Measurements from ENCODE around the gene RIN3. TPM values are rescaled to one million over a fixed set of nuclear protein-coding genes. Genes with fewer than 3 reads are reported as not detected.

The RIN3 gene
- total RNA-seq, 4 donors from 2014 or later, result 2.1 to 10.4 (median 7.2) TPM

DNA sequence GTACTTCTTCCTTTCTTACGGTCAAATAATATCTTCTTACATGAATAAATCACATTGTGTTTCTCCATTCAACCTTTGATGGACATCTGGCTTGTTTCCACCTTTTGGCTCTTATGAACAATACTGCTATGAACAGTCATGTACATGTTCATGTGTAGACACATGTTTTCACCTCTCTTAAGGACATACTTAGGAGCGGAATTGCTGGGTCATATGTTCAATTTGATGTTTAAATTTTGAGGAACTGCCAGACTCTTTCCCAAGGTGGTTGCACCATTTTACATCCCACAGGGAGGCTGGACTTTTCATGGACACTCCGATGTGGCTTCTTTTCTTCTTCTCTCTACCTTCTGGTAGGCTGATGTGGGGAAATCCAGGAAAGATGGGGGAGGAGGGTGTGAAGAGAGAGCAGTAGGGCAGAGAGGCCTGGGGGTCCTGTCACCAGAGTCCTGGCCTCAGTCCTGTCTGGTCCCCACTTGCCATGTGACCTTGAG lies 218.1 kb downstream of the RIN3 start:
- WGBS, result 99% methylated on average over 3 of the region's 3 CpGs
- no peak overlapping the region for H3K27ac ChIP-seq
- H3K27me3 ChIP-seq, result no peaks in the 10 kb centered on the region
- TF ChIP-seq POLR2A (IDR thresholded peaks at IDR 0.05) (no peak), POLR2AphosphoS5 (IDR thresholded peaks at IDR 0.05) (no peak), EP300 (IDR thresholded peaks at IDR 0.05) (no peak)
- TF ChIP-seq, protein P1, sequence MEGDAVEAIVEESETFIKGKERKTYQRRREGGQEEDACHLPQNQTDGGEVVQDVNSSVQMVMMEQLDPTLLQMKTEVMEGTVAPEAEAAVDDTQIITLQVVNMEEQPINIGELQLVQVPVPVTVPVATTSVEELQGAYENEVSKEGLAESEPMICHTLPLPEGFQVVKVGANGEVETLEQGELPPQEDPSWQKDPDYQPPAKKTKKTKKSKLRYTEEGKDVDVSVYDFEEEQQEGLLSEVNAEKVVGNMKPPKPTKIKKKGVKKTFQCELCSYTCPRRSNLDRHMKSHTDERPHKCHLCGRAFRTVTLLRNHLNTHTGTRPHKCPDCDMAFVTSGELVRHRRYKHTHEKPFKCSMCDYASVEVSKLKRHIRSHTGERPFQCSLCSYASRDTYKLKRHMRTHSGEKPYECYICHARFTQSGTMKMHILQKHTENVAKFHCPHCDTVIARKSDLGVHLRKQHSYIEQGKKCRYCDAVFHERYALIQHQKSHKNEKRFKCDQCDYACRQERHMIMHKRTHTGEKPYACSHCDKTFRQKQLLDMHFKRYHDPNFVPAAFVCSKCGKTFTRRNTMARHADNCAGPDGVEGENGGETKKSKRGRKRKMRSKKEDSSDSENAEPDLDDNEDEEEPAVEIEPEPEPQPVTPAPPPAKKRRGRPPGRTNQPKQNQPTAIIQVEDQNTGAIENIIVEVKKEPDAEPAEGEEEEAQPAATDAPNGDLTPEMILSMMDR (IDR thresholded peaks at IDR 0.05), result no peak
- peaks cover 22% of the 10 kb centered on the region for H3K36me3 ChIP-seq
- no peak for DNase-seq (ENCODE audit: low spot score in 2 of 2)
- no peaks in the 10 kb centered on the region for H3K9me3 ChIP-seq
- H3K4me1 ChIP-seq, result peaks cover under 1% of the 10 kb centered on the region
- H3K4me3 ChIP-seq, result no peak overlapping the region

- Histone ChIP-seq H3K4me3 (no peak overlapping the region), H3K27me3 (no peaks in the 10 kb centered on the region), H3K36me3 (peaks cover 22% of the 10 kb centered on the region), H3K27ac (no peak overlapping the region), H3K4me1 (no peaks in the 10 kb centered on the region), H3K9me3 (no peaks in the 10 kb centered on the region)
- TF ChIP-seq, protein P1 (IDR thresholded peaks at IDR 0.05), result no peak
- TF ChIP-seq EP300 (IDR thresholded peaks at IDR 0.05) (no peak), POLR2AphosphoS5 (IDR thresholded peaks at IDR 0.05) (no peak), POLR2A (IDR thresholded peaks at IDR 0.05) (no peak)
- DNase-seq (ENCODE audit: low spot score in 2 of 2), result no peak
- WGBS, result 91% methylated on average over 4 of the region's 4 CpGs
Measured at GRCh38 chr14:92733007-92733406, 219.4 kb downstream of the RIN3 start.

- no peak overlapping the region for H3K27ac ChIP-seq
- H3K27me3 ChIP-seq, result no peaks in the 10 kb centered on the region
- H3K36me3 ChIP-seq, result peaks cover 22% of the 10 kb centered on the region
- DNase-seq (ENCODE audit: low spot score in 2 of 2), result no peak
- no peaks in the 10 kb centered on the region for H3K4me1 ChIP-seq
- no peak for TF ChIP-seq POLR2AphosphoS5 (IDR thresholded peaks at IDR 0.05)
- no peak for TF ChIP-seq POLR2A (IDR thresholded peaks at IDR 0.05)
- no peak for TF ChIP-seq EP300 (IDR thresholded peaks at IDR 0.05)
- no peaks in the 10 kb centered on the region for H3K9me3 ChIP-seq
- 96% methylated on average over 7 of the region's 7 CpGs for WGBS
- H3K4me3 ChIP-seq, result no peak overlapping the region
Measured at GRCh38 chr14:92734618-92735017, 221.0 kb downstream of the RIN3 start.

DNA sequence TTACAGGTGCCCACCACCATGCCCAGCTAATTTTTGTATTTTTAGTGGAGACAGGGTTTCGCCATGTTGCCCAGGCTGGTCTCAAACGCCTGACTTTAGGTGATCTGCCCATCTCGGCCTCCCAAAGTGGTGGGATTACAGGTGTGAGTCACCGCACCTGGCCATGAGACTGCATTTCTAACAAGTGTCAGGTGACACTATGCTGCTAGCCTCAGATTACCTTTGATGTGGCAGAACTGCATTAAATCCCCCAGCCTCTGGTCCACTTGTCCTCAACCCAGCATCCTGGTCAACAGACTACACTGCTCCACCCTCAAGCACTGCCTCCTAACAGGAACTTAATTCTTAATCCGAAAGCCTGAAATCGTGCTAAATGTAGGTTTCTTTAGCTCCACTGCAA lies 221.8 kb downstream of the RIN3 start:
- no peak overlapping the region for H3K4me3 ChIP-seq
- H3K27me3 ChIP-seq, result no peaks in the 10 kb centered on the region
- no peak overlapping the region for H3K27ac ChIP-seq
- peaks cover 22% of the 10 kb centered on the region for H3K36me3 ChIP-seq
- H3K9me3 ChIP-seq, result no peaks in the 10 kb centered on the region
- WGBS, result 95% methylated on average over 6 of the region's 6 CpGs
- TF ChIP-seq POLR2A (IDR thresholded peaks at IDR 0.05) (no peak), POLR2AphosphoS5 (IDR thresholded peaks at IDR 0.05) (no peak), EP300 (IDR thresholded peaks at IDR 0.05) (no peak)
- TF ChIP-seq, protein P1 (IDR thresholded peaks at IDR 0.05), result no peak
- no peaks in the 10 kb centered on the region for H3K4me1 ChIP-seq
- DNase-seq (ENCODE audit: low spot score in 2 of 2), result no peak

- no peak for DNase-seq (ENCODE audit: low spot score in 2 of 2)
- WGBS, result 43% methylated on average over 4 of the region's 4 CpGs
- Histone ChIP-seq H3K4me3 (no peak overlapping the region), H3K27ac (no peak overlapping the region), H3K9me3 (no peaks in the 10 kb centered on the region), H3K27me3 (no peaks in the 10 kb centered on the region), H3K36me3 (peaks cover 16% of the 10 kb centered on the region), H3K4me1 (no peaks in the 10 kb centered on the region)
- TF ChIP-seq, protein P1 (IDR thresholded peaks at IDR 0.05), result no peak
- TF ChIP-seq POLR2AphosphoS5 (IDR thresholded peaks at IDR 0.05) (no peak), POLR2A (IDR thresholded peaks at IDR 0.05) (no peak), EP300 (IDR thresholded peaks at IDR 0.05) (no peak)
Measured at GRCh38 chr14:92737206-92737605, 223.6 kb downstream of the RIN3 start.

All from suprapubic skin (tissue), 4 donors.